Activated CD8-positive, alpha-beta T cell treated with anti-CD3 and anti-CD28 coated beads for 36 hours (primary cell): ENCODE measurements around the gene GPR151. TPM values are rescaled to one million over a fixed set of nuclear protein-coding genes. Genes with fewer than 3 reads are reported as not detected.

ENCODE experiments used
- ATAC-seq: fragments of 200-7000 bp; cut with Tn5 transposase; one replicate; pipeline ENCODE4 v1.10.0; 2021; ENCODE audit warnings: mild to moderate bottlenecking, moderate library complexity
- CTCF ChIA-PET: fragments of 350-600 bp; sonication (Branson Sonifier 250); formaldehyde crosslinking; loops from one replicate; lab custom pipeline; 2021; ENCODE audit warnings: antibody characterized with exemption; lab: Charles Lee
- POLR2A ChIA-PET: fragments of 350-600 bp; sonication (Branson Sonifier 250); formaldehyde crosslinking; loops from one replicate; lab custom pipeline; 2021; ENCODE audit warnings: antibody characterized with exemption; lab: Charles Lee
- DNase-seq: peaks from one replicate; pipeline ENCODE4 v3.0.0-alpha.2; 2020
- H3K27ac Mint-ChIP-seq: one replicate; pipeline ENCODE4 v1.8.0; 2021; ENCODE audit warnings: mild to moderate bottlenecking, mixed read lengths
- H3K27me3 Mint-ChIP-seq: one replicate; pipeline ENCODE4 v1.8.0; 2021; ENCODE audit warnings: mixed read lengths
- H3K36me3 Mint-ChIP-seq: one replicate; pipeline ENCODE4 v1.8.0; 2021; ENCODE audit warnings: low read depth, mixed read lengths
- H3K4me1 Mint-ChIP-seq: one replicate; pipeline ENCODE4 v1.8.0; 2021; ENCODE audit warnings: low read depth, mixed read lengths
- H3K4me3 Mint-ChIP-seq: one replicate; pipeline ENCODE4 v1.8.0; 2021; ENCODE audit warnings: mild to moderate bottlenecking, moderate library complexity, mixed read lengths
- H3K9me3 Mint-ChIP-seq: one replicate; pipeline ENCODE4 v1.8.0; 2021; ENCODE audit warnings: mixed read lengths
- CTCF ChIP-seq: fragments of 200-600 bp; IDR thresholded peaks from one replicate; pipeline ENCODE4 v1.8.0; 2022; ENCODE audit warnings: antibody characterized with exemption, mild to moderate bottlenecking
- intact Hi-C: fragments of 100-400 bp; cut with micrococcal nuclease; formaldehyde crosslinking; loops from one replicate; pipeline ENCODE4 v1.10.0; 2022
- total RNA-seq, 2 experiments: library from RNA; stranded (reverse); gene quantifications; one replicate each; pipeline ENCODE4 v1.2.3, GENCODE V29; 2021

GPR151 gene
- total RNA-seq, 2 experiments from 2014 or later = not detected

GRCh38 chr5:146475906-146476305 lies 40.1 kb downstream of the GPR151 start:
- no peaks in the 10 kb centered on the region for H3K27me3 Mint-ChIP-seq
- no peak for ATAC-seq
- no peak overlapping the region for H3K27ac Mint-ChIP-seq
- no peak for DNase-seq
- intact Hi-C loops = no loop called here
- no peak overlapping the region for H3K4me3 Mint-ChIP-seq
- no peak for TF ChIP-seq CTCF
- ChIA-PET CTCF (interaction anchor here (0.9 kb wide), 1 partner anchor 16 kb away, joined by 3 read pairs; no protein-coding TSS in a partner anchor), POLR2A (no interaction called here)
- no peaks in the 10 kb centered on the region for H3K4me1 Mint-ChIP-seq
- peaks cover 52% of the 10 kb centered on the region for H3K36me3 Mint-ChIP-seq
- no peaks in the 10 kb centered on the region for H3K9me3 Mint-ChIP-seq

- Mint-ChIP-seq H3K36me3 (peaks cover 52% of the 10 kb centered on the region), H3K4me1 (no peaks in the 10 kb centered on the region), H3K4me3 (no peak overlapping the region), H3K27me3 (no peaks in the 10 kb centered on the region), H3K27ac (no peak overlapping the region), H3K9me3 (no peaks in the 10 kb centered on the region)
- intact Hi-C loops = no loop called here
- ChIA-PET CTCF (interaction anchor here (0.9 to 1.3 kb wide), 2 partner anchors 17 to 25 kb away, joined by 3 to 4 read pairs; no protein-coding TSS in a partner anchor), POLR2A (no interaction called here)
- DNase-seq (no peak), ATAC-seq (no peak)
- TF ChIP-seq CTCF = no peak
These were observed 40.7 kb downstream of the GPR151 start for GRCh38 chr5:146475190-146475780.

DNA sequence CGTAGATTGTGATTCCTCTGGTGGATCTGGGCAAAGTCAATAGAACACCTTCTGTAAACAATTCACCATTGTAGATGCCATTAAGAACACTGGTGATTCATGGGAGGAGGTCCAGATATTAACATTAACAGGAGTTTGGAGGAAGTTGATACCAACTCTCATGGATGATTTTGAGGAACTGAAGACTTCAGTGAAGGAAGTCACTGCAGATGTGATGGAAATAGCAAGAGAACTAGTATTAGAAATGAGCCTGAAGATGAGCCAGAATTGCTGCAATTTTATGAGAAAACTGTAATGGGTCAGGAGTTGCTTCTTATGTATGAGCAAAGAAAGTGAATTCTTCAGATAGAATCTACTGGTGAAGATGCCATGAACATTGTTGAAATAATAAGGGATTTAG lies 41.9 kb downstream of the GPR151 start:
- no peak overlapping the region for H3K4me3 Mint-ChIP-seq
- DNase-seq = no peak
- H3K36me3 Mint-ChIP-seq = peaks cover 53% of the 10 kb centered on the region
- TF ChIP-seq CTCF = no peak
- no peaks in the 10 kb centered on the region for H3K4me1 Mint-ChIP-seq
- H3K27me3 Mint-ChIP-seq = no peaks in the 10 kb centered on the region
- ATAC-seq = no peak
- no peaks in the 10 kb centered on the region for H3K9me3 Mint-ChIP-seq
- ChIA-PET CTCF (interaction anchor here (1.0 to 1.3 kb wide), 3 partner anchors 26 to 715 kb away, joined by 3 to 4 read pairs (median 3); no protein-coding TSS in a partner anchor), POLR2A (interaction anchor here (1.2 kb wide), 1 partner anchor 10 kb away, joined by 3 read pairs; no protein-coding TSS in a partner anchor)
- intact Hi-C loops = no loop called here
- no peak overlapping the region for H3K27ac Mint-ChIP-seq

DNA sequence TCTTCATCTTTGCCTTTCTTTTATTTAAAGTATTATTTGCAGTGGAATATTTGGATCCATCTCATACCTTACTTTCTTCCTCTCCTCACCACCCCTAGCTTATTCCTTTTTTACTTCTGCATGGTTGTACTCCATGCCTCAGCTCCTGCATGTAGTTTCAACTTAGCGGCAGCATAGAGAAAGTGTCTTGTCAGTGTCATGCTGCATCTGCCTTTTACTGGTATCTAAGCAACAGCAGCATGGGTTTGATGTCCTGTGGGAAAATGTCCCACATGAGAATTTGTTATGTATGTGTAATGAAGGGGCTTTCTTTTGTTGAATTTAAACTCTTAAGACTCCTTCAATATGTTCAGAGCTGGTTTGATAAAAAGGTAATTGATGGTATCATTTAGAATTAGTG lies 48.2 kb downstream of the GPR151 start:
- Mint-ChIP-seq H3K4me3 (no peak overlapping the region), H3K9me3 (no peaks in the 10 kb centered on the region), H3K4me1 (peaks cover 14% of the 10 kb centered on the region), H3K36me3 (peaks cover 47% of the 10 kb centered on the region), H3K27me3 (no peaks in the 10 kb centered on the region), H3K27ac (no peak overlapping the region)
- intact Hi-C loops = no loop called here
- ATAC-seq (no peak), DNase-seq (no peak)
- no peak for TF ChIP-seq CTCF
- CTCF ChIA-PET = interaction anchor here (2.5 kb wide), 1 partner anchor 17 kb away, joined by 10 read pairs; no protein-coding TSS in a partner anchor
- POLR2A ChIA-PET = interaction anchor here (0.5 to 1.4 kb wide), 4 partner anchors 10 to 37 kb away, joined by 3 to 5 read pairs (median 4); no protein-coding TSS in a partner anchor
